SK-MEL-5 (cell line): ENCODE results near the gene NRP2. TPM values are rescaled to one million over a fixed set of nuclear protein-coding genes. Genes with fewer than 3 reads are reported as not detected.

ENCODE experiments used
- DNase-seq: peaks from one replicate; pipeline ENCODE4 v3.0.0-alpha.2; 2016; ENCODE audit warnings: low read depth, low spot score
- in situ Hi-C: cut with HindIII; loops from 2 replicates; pipeline ENCODE4 v1.10.0; 2016; ENCODE audit warnings: low sequenced_read_pairs, high pct_unique_total_duplicates, low pct_unique_long_range_greater_than_20kb
- polyA plus RNA-seq, 2 experiments: library from polyadenylated mRNA; depleted of rRNA; stranded (reverse); fragments of >200 nt; gene quantifications; 2 replicates each; pipeline ENCODE4 v1.2.3, GENCODE V29; 2015
- total RNA-seq: library from RNA; depleted of rRNA; stranded (reverse); fragments of >200 nt; shearing (Covaris generic); gene quantifications from 2 replicates; pipeline ENCODE4 v1.2.3, GENCODE V29; 2014; rRNA removed

NRP2 gene, protein sequence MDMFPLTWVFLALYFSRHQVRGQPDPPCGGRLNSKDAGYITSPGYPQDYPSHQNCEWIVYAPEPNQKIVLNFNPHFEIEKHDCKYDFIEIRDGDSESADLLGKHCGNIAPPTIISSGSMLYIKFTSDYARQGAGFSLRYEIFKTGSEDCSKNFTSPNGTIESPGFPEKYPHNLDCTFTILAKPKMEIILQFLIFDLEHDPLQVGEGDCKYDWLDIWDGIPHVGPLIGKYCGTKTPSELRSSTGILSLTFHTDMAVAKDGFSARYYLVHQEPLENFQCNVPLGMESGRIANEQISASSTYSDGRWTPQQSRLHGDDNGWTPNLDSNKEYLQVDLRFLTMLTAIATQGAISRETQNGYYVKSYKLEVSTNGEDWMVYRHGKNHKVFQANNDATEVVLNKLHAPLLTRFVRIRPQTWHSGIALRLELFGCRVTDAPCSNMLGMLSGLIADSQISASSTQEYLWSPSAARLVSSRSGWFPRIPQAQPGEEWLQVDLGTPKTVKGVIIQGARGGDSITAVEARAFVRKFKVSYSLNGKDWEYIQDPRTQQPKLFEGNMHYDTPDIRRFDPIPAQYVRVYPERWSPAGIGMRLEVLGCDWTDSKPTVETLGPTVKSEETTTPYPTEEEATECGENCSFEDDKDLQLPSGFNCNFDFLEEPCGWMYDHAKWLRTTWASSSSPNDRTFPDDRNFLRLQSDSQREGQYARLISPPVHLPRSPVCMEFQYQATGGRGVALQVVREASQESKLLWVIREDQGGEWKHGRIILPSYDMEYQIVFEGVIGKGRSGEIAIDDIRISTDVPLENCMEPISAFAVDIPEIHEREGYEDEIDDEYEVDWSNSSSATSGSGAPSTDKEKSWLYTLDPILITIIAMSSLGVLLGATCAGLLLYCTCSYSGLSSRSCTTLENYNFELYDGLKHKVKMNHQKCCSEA
- 174 and 204 TPM in 2 replicates for total RNA-seq
- polyA plus RNA-seq (2015; cell fraction: cytosol; rRNA removed) = 206 and 239 TPM in 2 replicates
- polyA plus RNA-seq (2015; cell fraction: nucleus; rRNA removed) = 83.4 and 104 TPM in 2 replicates

GRCh38 chr2:205682239-205682970, at the start of gene NRP2:
Gene NRP2, plus strand, starts transcription at chr2:205682501. Its CDS starts 790 bp downstream, at chr2:205683291.
- in situ Hi-C loops = no loop called here
- DNase-seq = peak; percentile 91

DNA sequence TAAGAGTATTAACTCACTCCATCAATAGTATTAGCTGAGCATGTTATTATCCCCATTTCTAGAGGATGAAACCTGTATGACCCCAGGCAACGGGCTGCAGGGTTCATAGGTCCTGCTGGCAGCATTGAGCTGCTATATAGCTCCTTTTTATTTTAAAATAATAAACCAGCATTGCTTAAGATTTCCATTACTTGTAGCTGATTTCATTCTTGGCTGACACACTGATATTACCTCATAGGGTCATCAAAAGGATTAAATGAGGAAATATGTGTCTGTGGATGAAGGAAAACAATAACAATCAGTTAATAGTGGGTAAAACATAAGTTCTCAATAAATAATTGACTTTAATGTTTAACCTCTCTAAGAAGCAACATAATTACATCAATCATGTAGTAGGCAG, 48.3 kb upstream of the NRP2 start:
- in situ Hi-C loops = no loop called here

GRCh38 chr2:205636549-205637319, 45.6 kb upstream of the NRP2 start:
- in situ Hi-C loops = no loop called here
- no peak for DNase-seq

More for the DNA sequence above, 48.3 kb upstream of the NRP2 start:
- no peak for DNase-seq

GRCh38 chr2:205637320-205637602, 45.0 kb upstream of the NRP2 start:
- in situ Hi-C loops = no loop called here
- no peak for DNase-seq

GRCh38 chr2:205637779-205638503, 44.4 kb upstream of the NRP2 start:
- DNase-seq = no peak
- in situ Hi-C loops = no loop called here

GRCh38 chr2:205640716-205641115, 41.6 kb upstream of the NRP2 start:
- in situ Hi-C loops = no loop called here

DNA sequence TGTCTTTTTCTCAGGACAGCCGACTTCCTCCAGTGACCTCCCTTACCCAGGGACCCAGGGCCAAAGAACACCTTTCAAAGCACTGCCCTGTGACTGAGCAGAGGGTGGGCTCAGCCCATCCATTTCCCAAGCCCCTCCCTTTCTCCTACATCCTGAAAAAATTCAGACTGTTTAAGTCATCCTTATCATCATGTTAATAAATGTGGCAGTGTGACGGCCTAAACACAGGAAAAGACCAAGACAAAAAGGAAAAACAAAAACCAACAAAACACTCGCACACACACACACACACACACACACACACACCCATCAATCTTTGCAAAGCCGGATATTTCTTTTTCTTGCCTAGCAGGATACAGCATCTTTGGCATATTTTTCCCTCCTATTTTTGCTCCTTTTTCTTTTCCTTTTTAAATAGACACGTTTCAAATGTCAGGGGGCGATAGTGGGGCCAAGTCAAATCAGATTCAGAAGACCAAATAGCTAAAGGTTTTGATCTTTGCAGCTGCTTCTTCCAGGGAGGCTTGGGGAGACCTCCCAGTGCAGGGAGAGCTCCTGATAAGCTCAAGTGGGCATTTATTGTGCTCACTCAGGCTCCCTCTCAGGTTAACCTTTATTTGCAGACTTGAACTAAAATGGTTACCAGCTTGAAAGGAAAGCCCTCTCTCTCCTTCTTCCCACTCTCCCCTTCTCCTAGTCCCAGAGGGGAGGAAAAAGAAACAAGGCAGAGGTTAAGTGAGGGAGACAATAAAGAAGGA, 39.5 kb upstream of the NRP2 start:
- no peak for DNase-seq
- in situ Hi-C loops = no loop called here

More at GRCh38 chr2:205640716-205641115, 41.6 kb upstream of the NRP2 start:
- DNase-seq = no peak

GRCh38 chr2:205643391-205643885, 38.9 kb upstream of the NRP2 start:
- no peak for DNase-seq
- in situ Hi-C loops = no loop called here

- DNase-seq = no peak
- in situ Hi-C loops = no loop called here
These were observed 38.3 kb upstream of the NRP2 start for GRCh38 chr2:205644018-205644417.

GRCh38 chr2:205646680-205647079, 35.6 kb upstream of the NRP2 start:
- no peak for DNase-seq
- in situ Hi-C loops = no loop called here

- peak; percentile 45 for DNase-seq
- in situ Hi-C loops = no loop called here
These were observed 31.9 kb upstream of the NRP2 start for GRCh38 chr2:205650450-205650849.

- DNase-seq = no peak
- in situ Hi-C loops = no loop called here
These were observed 31.4 kb upstream of the NRP2 start for GRCh38 chr2:205650931-205651330.

GRCh38 chr2:205651719-205652118, 30.6 kb upstream of the NRP2 start:
- DNase-seq = no peak
- in situ Hi-C loops = no loop called here

DNA sequence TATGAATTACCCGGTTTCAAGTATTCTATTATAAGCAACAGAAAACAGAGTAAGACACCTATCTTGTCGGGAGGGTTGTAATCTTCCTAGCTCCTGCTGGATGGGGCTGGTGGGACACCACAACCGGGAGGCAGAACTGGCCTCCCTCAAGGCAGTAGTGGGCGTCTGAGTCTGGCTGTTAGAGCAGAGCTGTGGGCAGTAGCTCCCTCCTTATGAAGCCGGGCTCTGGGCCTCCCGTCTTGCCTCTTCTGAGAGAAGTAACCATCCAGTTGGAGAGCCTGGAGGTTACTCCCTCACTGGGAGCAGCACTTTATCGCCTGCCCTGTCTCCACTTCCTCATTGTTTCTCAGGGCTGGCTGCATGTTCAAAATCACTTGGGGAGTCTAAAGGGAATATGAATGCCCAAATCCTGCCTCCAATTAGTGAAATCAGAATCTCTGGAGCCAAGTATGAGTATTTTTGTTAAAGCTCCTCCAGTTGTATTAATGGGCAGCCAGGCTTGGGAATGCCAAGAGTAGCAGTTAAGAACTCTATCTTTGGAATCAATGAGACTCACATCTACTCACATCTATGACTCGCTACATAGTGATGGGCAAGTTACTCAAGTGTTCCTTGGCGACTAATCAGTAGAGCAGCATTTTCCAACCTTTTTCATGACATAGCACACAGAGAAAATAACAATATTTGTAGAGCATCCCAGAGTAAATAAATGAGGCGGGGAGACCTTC, 27.3 kb upstream of the NRP2 start:
- in situ Hi-C loops = no loop called here
- no peak for DNase-seq

DNA sequence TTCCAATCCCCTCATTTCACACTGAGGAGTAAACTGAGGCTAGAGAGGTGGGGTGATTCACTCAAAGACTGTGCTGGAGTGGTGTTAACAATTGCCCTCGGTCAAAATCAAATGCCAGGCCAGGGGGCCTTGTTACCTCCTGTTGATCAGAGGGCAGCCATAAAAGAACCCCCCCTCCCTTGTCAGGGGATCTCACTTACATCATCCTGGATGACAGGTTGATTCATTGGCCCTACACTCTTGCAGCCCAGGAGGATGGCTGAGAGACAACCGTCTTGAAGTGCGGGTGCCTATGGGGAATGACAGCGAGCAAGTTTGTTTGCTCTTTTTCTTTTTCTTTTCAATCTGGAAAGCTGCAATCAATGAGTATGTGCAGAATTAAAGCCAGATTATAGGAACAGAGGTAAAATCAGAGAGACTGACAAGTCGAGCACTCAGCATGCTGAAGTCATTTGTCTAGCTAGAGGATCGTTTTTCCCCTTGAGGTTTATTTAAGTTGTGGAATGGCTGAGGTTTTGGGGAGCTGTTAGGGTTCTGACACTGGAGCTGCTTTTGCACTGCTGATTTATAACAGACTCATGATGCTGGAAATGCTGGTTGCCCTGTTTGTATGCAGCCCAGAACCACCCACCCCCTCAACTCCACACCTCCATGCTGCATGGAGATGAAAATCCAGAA, 26.4 kb upstream of the NRP2 start:
- in situ Hi-C loops = no loop called here
- no peak for DNase-seq
